ENCODE results near the gene GALNT10. TPM values are rescaled to one million over a fixed set of nuclear protein-coding genes. Genes with fewer than 3 reads are reported as not detected.

Gene GALNT10
- polyA plus RNA-seq, 1 of the 3 experiments (the other 2 are of a cell fraction) = 56.3 TPM

DNA sequence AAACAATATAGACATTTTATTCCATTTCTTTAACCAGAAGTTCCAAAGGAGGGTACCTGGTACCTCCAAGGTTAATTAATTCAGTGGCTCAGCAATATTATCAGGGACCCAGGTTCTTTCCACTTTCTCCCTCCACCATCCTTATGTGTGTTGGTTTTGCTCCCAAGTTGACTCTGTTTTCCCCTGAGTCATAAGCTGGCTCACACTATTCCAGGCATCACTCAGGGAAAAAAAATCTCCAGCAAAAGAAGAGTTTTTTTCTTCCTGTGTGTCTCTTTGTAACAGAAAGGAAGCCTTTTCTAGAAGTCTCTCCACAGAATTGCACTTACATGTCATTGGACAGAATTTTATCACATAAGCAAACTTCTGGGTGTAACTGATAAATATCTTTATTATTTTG is 31.2 kb upstream of the GALNT10 start:
- no peaks in the 10 kb centered on the region for H3K36me3 ChIP-seq (replicated peaks in 1 of 2; ENCODE audit: control insufficient read depth in 1 of 2, insufficient read depth in 2 of 2, low read length in 1 of 2)
- H3K79me2 ChIP-seq (ENCODE audit: insufficient read depth) = no peaks in the 10 kb centered on the region
- TF ChIP-seq POLR2AphosphoS5 (IDR thresholded peaks at IDR 0.05; ENCODE audit: low read depth, low read length) (no peak), EP300 (IDR thresholded peaks at IDR 0.05; ENCODE audit: borderline replicate concordance in 1 of 2, low read depth in 1 of 2, low read length in 1 of 2) (no peak), FOSL2 (IDR thresholded peaks at IDR 0.05; ENCODE audit: borderline replicate concordance, low read depth) (peak; percentile 46; the same call in 1 of the 2 replicates), JUND (IDR thresholded peaks at IDR 0.05) (peak; percentile 13; the same call in 1 of the 2 replicates), MEF2A (IDR thresholded peaks at IDR 0.05; ENCODE audit: borderline replicate concordance, low read depth) (no peak), GATA2 (CRISPR knock-in tag; IDR thresholded peaks at IDR 0.05) (no peak)
- TF ChIP-seq, protein P1, sequence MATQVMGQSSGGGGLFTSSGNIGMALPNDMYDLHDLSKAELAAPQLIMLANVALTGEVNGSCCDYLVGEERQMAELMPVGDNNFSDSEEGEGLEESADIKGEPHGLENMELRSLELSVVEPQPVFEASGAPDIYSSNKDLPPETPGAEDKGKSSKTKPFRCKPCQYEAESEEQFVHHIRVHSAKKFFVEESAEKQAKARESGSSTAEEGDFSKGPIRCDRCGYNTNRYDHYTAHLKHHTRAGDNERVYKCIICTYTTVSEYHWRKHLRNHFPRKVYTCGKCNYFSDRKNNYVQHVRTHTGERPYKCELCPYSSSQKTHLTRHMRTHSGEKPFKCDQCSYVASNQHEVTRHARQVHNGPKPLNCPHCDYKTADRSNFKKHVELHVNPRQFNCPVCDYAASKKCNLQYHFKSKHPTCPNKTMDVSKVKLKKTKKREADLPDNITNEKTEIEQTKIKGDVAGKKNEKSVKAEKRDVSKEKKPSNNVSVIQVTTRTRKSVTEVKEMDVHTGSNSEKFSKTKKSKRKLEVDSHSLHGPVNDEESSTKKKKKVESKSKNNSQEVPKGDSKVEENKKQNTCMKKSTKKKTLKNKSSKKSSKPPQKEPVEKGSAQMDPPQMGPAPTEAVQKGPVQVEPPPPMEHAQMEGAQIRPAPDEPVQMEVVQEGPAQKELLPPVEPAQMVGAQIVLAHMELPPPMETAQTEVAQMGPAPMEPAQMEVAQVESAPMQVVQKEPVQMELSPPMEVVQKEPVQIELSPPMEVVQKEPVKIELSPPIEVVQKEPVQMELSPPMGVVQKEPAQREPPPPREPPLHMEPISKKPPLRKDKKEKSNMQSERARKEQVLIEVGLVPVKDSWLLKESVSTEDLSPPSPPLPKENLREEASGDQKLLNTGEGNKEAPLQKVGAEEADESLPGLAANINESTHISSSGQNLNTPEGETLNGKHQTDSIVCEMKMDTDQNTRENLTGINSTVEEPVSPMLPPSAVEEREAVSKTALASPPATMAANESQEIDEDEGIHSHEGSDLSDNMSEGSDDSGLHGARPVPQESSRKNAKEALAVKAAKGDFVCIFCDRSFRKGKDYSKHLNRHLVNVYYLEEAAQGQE (IDR thresholded peaks at IDR 0.05; ENCODE audit: low read depth, low read length) = no peak
- H3K9me2 ChIP-seq = no peaks in the 10 kb centered on the region
- ChIA-PET POLR2A (no interaction called here), CTCF (interaction anchor here (1.2 to 2.4 kb wide), 3 partner anchors 21 to 87 kb away, joined by 3 to 11 read pairs (median 4); no protein-coding TSS in a partner anchor)
- no peaks in the 10 kb centered on the region for H4K20me1 ChIP-seq (ENCODE audit: insufficient read depth)
- H3K4me2 ChIP-seq = no peak overlapping the region
- peaks cover 4% of the 10 kb centered on the region for H3F3A ChIP-seq (replicated peaks; ENCODE audit: insufficient read depth)
- H3K27ac ChIP-seq (ENCODE audit: low read depth in 2 of 2, low read length in 1 of 2) = no peak overlapping the region
- H3K9ac ChIP-seq = no peak overlapping the region
- DNase-seq = no peak
- no peak overlapping the region for H3K4me3 ChIP-seq (ENCODE audit: low read depth in 2 of 2, low read length in 1 of 2)
- no peaks in the 10 kb centered on the region for H3K9me3 ChIP-seq
- H2AFZ ChIP-seq (ENCODE audit: low read depth) = 0 out of 2 replicates have a peak overlapping the region, but pooled peaks have one; percentile 23
- peaks cover 10% of the 10 kb centered on the region; the same call in 1 of the 2 replicates for H3K27me3 ChIP-seq (ENCODE audit: insufficient read depth)
- peaks cover 0 to 9% of the 10 kb centered on the region in 2 experiments; a peak in 2 of 4 replicates for H3K4me1 ChIP-seq (ENCODE audit: control insufficient read depth in 1 of 2, insufficient read depth in 2 of 2, low read depth in 1 of 2, low read length in 1 of 2)

DNA sequence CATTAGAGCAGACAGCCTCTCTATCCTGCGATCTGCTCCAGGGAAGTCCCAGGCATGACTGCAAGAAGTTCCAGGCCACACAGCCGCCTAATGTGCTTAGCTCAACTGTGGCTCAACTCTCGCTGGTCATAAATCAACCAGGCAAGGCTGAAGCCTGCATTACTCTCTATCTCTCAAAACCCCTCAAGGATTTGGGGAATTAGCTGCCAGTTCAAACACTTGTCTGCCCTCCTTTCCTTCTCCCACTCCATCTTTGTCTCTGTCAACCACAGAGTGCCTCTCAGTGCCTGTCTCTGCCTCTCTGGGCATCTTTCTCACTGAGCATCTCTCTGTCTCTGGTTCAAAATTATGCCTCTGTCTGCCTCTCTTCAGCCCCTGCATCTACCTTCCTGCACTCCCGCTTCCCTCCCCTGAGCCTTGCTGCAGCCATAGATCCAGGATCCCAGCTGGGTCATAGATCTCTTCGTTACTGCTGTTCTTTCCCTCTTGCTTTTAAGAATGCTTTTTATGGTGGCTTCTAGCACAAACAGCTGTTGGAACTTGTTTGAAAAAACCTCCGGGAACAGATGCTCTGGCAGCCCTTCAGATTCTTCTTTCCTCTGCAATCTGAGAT is 27.9 kb upstream of the GALNT10 start:
- Histone ChIP-seq H3K4me3 (ENCODE audit: low read depth in 2 of 2, low read length in 1 of 2) (no peak overlapping the region), H3K4me1 (ENCODE audit: control insufficient read depth in 1 of 2, insufficient read depth in 2 of 2, low read depth in 1 of 2, low read length in 1 of 2) (peaks cover 0 to 9% of the 10 kb centered on the region in 2 experiments; a peak in 2 of 4 replicates), H3F3A (replicated peaks; ENCODE audit: insufficient read depth) (peaks cover 4% of the 10 kb centered on the region), H3K79me2 (ENCODE audit: insufficient read depth) (no peaks in the 10 kb centered on the region), H3K36me3 (replicated peaks in 1 of 2; ENCODE audit: control insufficient read depth in 1 of 2, insufficient read depth in 2 of 2, low read length in 1 of 2) (no peaks in the 10 kb centered on the region), H3K9me3 (no peaks in the 10 kb centered on the region), H3K9me2 (no peaks in the 10 kb centered on the region), H4K20me1 (ENCODE audit: insufficient read depth) (no peaks in the 10 kb centered on the region), H3K9ac (no peak overlapping the region), H3K27me3 (ENCODE audit: insufficient read depth) (peaks cover 10% of the 10 kb centered on the region; the same call in 1 of the 2 replicates), H3K27ac (ENCODE audit: low read depth in 2 of 2, low read length in 1 of 2) (no peak overlapping the region), H2AFZ (ENCODE audit: low read depth) (no peak overlapping the region), H3K4me2 (no peak overlapping the region)
- DNase-seq = no peak
- CTCF ChIA-PET = interaction anchor here (0.6 to 4.3 kb wide), 9 partner anchors 18 to 947 kb away, joined by 3 to 32 read pairs (median 3); partner anchors contain the start of gene GALNT10
- WGBS (ENCODE audit: low lambda C conversion rate) = 76% methylated on average over 6 of the region's 6 CpGs
- POLR2A ChIA-PET = interaction anchor here (0.5 kb wide), 1 partner anchor 12 kb away, joined by 3 read pairs; no protein-coding TSS in a partner anchor
- TF ChIP-seq JUND (IDR thresholded peaks at IDR 0.05) (no peak), MEF2A (IDR thresholded peaks at IDR 0.05; ENCODE audit: borderline replicate concordance, low read depth) (no peak), RCOR1 (IDR thresholded peaks at IDR 0.05; ENCODE audit: low read length) (no peak), FOSL2 (IDR thresholded peaks at IDR 0.05; ENCODE audit: borderline replicate concordance, low read depth) (no peak), YY1 (IDR thresholded peaks at IDR 0.05; ENCODE audit: low read depth) (no peak), NFIC (IDR thresholded peaks at IDR 0.05; ENCODE audit: borderline replicate concordance) (no peak)
- TF ChIP-seq, protein P2, sequence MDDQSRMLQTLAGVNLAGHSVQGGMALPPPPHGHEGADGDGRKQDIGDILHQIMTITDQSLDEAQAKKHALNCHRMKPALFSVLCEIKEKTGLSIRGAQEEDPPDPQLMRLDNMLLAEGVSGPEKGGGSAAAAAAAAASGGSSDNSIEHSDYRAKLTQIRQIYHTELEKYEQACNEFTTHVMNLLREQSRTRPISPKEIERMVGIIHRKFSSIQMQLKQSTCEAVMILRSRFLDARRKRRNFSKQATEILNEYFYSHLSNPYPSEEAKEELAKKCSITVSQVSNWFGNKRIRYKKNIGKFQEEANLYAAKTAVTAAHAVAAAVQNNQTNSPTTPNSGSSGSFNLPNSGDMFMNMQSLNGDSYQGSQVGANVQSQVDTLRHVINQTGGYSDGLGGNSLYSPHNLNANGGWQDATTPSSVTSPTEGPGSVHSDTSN (IDR thresholded peaks at IDR 0.05) = no peak
- TF ChIP-seq, protein P3, sequence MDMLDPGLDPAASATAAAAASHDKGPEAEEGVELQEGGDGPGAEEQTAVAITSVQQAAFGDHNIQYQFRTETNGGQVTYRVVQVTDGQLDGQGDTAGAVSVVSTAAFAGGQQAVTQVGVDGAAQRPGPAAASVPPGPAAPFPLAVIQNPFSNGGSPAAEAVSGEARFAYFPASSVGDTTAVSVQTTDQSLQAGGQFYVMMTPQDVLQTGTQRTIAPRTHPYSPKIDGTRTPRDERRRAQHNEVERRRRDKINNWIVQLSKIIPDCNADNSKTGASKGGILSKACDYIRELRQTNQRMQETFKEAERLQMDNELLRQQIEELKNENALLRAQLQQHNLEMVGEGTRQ (IDR thresholded peaks at IDR 0.05; ENCODE audit: borderline replicate concordance, low read depth, low read length) = no peak
- TF ChIP-seq, protein P4, sequence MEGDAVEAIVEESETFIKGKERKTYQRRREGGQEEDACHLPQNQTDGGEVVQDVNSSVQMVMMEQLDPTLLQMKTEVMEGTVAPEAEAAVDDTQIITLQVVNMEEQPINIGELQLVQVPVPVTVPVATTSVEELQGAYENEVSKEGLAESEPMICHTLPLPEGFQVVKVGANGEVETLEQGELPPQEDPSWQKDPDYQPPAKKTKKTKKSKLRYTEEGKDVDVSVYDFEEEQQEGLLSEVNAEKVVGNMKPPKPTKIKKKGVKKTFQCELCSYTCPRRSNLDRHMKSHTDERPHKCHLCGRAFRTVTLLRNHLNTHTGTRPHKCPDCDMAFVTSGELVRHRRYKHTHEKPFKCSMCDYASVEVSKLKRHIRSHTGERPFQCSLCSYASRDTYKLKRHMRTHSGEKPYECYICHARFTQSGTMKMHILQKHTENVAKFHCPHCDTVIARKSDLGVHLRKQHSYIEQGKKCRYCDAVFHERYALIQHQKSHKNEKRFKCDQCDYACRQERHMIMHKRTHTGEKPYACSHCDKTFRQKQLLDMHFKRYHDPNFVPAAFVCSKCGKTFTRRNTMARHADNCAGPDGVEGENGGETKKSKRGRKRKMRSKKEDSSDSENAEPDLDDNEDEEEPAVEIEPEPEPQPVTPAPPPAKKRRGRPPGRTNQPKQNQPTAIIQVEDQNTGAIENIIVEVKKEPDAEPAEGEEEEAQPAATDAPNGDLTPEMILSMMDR (IDR thresholded peaks at IDR 0.05) = no peak
- TF ChIP-seq, protein P5, sequence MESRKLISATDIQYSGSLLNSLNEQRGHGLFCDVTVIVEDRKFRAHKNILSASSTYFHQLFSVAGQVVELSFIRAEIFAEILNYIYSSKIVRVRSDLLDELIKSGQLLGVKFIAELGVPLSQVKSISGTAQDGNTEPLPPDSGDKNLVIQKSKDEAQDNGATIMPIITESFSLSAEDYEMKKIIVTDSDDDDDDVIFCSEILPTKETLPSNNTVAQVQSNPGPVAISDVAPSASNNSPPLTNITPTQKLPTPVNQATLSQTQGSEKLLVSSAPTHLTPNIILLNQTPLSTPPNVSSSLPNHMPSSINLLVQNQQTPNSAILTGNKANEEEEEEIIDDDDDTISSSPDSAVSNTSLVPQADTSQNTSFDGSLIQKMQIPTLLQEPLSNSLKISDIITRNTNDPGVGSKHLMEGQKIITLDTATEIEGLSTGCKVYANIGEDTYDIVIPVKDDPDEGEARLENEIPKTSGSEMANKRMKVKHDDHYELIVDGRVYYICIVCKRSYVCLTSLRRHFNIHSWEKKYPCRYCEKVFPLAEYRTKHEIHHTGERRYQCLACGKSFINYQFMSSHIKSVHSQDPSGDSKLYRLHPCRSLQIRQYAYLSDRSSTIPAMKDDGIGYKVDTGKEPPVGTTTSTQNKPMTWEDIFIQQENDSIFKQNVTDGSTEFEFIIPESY (IDR thresholded peaks at IDR 0.05; ENCODE audit: borderline replicate concordance, low read depth) = no peak
- TF ChIP-seq, protein P6, sequence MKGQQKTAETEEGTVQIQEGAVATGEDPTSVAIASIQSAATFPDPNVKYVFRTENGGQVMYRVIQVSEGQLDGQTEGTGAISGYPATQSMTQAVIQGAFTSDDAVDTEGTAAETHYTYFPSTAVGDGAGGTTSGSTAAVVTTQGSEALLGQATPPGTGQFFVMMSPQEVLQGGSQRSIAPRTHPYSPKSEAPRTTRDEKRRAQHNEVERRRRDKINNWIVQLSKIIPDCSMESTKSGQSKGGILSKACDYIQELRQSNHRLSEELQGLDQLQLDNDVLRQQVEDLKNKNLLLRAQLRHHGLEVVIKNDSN (IDR thresholded peaks at IDR 0.05; ENCODE audit: borderline replicate concordance, low read depth) = no peak
